Activated CD8-positive, alpha-beta T cell treated with anti-CD3 and anti-CD28 coated beads for 36 hours (primary cell): ENCODE results near the gene SESTD1. TPM values are rescaled to one million over a fixed set of nuclear protein-coding genes. Genes with fewer than 3 reads are reported as not detected.
"Not testable (repeated sequence)": the region's sequence is repeated elsewhere in the genome, so short reads cannot be mapped to it uniquely, and the experiment has no call there.

Source experiments
- ATAC-seq: fragments of 200-7000 bp; cut with Tn5 transposase; one replicate; pipeline ENCODE4 v1.10.0; 2021; ENCODE audit warnings: mild to moderate bottlenecking, moderate library complexity
- CTCF ChIA-PET: fragments of 350-600 bp; sonication (Branson Sonifier 250); formaldehyde crosslinking; loops from one replicate; lab custom pipeline; 2021; ENCODE audit warnings: antibody characterized with exemption; lab: Charles Lee
- POLR2A ChIA-PET: fragments of 350-600 bp; sonication (Branson Sonifier 250); formaldehyde crosslinking; loops from one replicate; lab custom pipeline; 2021; ENCODE audit warnings: antibody characterized with exemption; lab: Charles Lee
- DNase-seq: peaks from one replicate; pipeline ENCODE4 v3.0.0-alpha.2; 2020
- H3K27ac Mint-ChIP-seq: one replicate; pipeline ENCODE4 v1.8.0; 2021; ENCODE audit warnings: mild to moderate bottlenecking, mixed read lengths
- H3K27me3 Mint-ChIP-seq: one replicate; pipeline ENCODE4 v1.8.0; 2021; ENCODE audit warnings: mixed read lengths
- H3K36me3 Mint-ChIP-seq: one replicate; pipeline ENCODE4 v1.8.0; 2021; ENCODE audit warnings: low read depth, mixed read lengths
- H3K4me1 Mint-ChIP-seq: one replicate; pipeline ENCODE4 v1.8.0; 2021; ENCODE audit warnings: low read depth, mixed read lengths
- H3K4me3 Mint-ChIP-seq: one replicate; pipeline ENCODE4 v1.8.0; 2021; ENCODE audit warnings: mild to moderate bottlenecking, moderate library complexity, mixed read lengths
- H3K9me3 Mint-ChIP-seq: one replicate; pipeline ENCODE4 v1.8.0; 2021; ENCODE audit warnings: mixed read lengths
- intact Hi-C: fragments of 100-400 bp; cut with micrococcal nuclease; formaldehyde crosslinking; loops from one replicate; pipeline ENCODE4 v1.10.0; 2022
- total RNA-seq, 2 experiments: library from RNA; stranded (reverse); gene quantifications; one replicate each; pipeline ENCODE4 v1.2.3, GENCODE V29; 2021
- TF ChIP-seq, protein P1 (sequence below): fragments of 200-600 bp; IDR thresholded peaks from one replicate; pipeline ENCODE4 v1.8.0; 2022; ENCODE audit warnings: antibody characterized with exemption, mild to moderate bottlenecking

Gene SESTD1
- total RNA-seq, 2 experiments from 2014 or later = 2.6 to 5.6 TPM

- Mint-ChIP-seq H3K9me3 (no peaks in the 10 kb centered on the region), H3K27me3 (no peaks in the 10 kb centered on the region), H3K4me3 (no peak overlapping the region), H3K4me1 (no peaks in the 10 kb centered on the region), H3K36me3 (no peaks in the 10 kb centered on the region), H3K27ac (no peak overlapping the region)
- DNase-seq (no peak), ATAC-seq (no peak)
- ChIA-PET CTCF (no interaction called here), POLR2A (no interaction called here)
- TF ChIP-seq, protein P1, sequence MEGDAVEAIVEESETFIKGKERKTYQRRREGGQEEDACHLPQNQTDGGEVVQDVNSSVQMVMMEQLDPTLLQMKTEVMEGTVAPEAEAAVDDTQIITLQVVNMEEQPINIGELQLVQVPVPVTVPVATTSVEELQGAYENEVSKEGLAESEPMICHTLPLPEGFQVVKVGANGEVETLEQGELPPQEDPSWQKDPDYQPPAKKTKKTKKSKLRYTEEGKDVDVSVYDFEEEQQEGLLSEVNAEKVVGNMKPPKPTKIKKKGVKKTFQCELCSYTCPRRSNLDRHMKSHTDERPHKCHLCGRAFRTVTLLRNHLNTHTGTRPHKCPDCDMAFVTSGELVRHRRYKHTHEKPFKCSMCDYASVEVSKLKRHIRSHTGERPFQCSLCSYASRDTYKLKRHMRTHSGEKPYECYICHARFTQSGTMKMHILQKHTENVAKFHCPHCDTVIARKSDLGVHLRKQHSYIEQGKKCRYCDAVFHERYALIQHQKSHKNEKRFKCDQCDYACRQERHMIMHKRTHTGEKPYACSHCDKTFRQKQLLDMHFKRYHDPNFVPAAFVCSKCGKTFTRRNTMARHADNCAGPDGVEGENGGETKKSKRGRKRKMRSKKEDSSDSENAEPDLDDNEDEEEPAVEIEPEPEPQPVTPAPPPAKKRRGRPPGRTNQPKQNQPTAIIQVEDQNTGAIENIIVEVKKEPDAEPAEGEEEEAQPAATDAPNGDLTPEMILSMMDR = no peak
- intact Hi-C loops = no loop called here
Observed at GRCh38 chr2:179222076-179222475, 42.6 kb downstream of the SESTD1 start.

GRCh38 chr2:179218848-179219594 lies 45.6 kb downstream of the SESTD1 start:
- H3K36me3 Mint-ChIP-seq = no peaks in the 10 kb centered on the region

GRCh38 chr2:179214671-179215070 lies 50.0 kb downstream of the SESTD1 start:
- H3K36me3 Mint-ChIP-seq, CTCF ChIA-PET, intact Hi-C loops, H3K4me3 Mint-ChIP-seq, POLR2A ChIA-PET, H3K27ac Mint-ChIP-seq, H3K9me3 Mint-ChIP-seq, H3K4me1 Mint-ChIP-seq, DNase-seq, H3K27me3 Mint-ChIP-seq, ATAC-seq: not testable (repeated sequence)

More at GRCh38 chr2:179218848-179219594, 45.6 kb downstream of the SESTD1 start:
- ATAC-seq (peak; percentile 58), DNase-seq (peak; percentile 70)
- POLR2A ChIA-PET = no interaction called here
- Mint-ChIP-seq H3K4me1 (no peaks in the 10 kb centered on the region), H3K27ac (no peak overlapping the region), H3K9me3 (no peaks in the 10 kb centered on the region), H3K4me3 (no peak overlapping the region), H3K27me3 (peaks cover 4% of the 10 kb centered on the region)
- CTCF ChIA-PET = interaction anchor here (0.6 to 1.9 kb wide), 18 partner anchors 8 to 222 kb away, joined by 3 to 10 read pairs (median 3); no protein-coding TSS in a partner anchor
- TF ChIP-seq, protein P1 = peak; percentile 94
- intact Hi-C loops = loop anchor here (2.0 kb wide), 1 partner anchor 222 kb away; no protein-coding TSS in a partner anchor

- ATAC-seq (no peak), DNase-seq (no peak)
- H3K4me3 Mint-ChIP-seq = no peak overlapping the region
- TF ChIP-seq, protein P1 = no peak
- H3K36me3 Mint-ChIP-seq = no peaks in the 10 kb centered on the region
- CTCF ChIA-PET = no interaction called here
- intact Hi-C loops = no loop called here
- POLR2A ChIA-PET = no interaction called here
- no peaks in the 10 kb centered on the region for H3K4me1 Mint-ChIP-seq
- peaks cover 4% of the 10 kb centered on the region for H3K27me3 Mint-ChIP-seq
- peaks cover 3% of the 10 kb centered on the region for H3K9me3 Mint-ChIP-seq
- H3K27ac Mint-ChIP-seq = no peak overlapping the region
Observed at GRCh38 chr2:179211355-179211754, 53.3 kb downstream of the SESTD1 start.

DNA sequence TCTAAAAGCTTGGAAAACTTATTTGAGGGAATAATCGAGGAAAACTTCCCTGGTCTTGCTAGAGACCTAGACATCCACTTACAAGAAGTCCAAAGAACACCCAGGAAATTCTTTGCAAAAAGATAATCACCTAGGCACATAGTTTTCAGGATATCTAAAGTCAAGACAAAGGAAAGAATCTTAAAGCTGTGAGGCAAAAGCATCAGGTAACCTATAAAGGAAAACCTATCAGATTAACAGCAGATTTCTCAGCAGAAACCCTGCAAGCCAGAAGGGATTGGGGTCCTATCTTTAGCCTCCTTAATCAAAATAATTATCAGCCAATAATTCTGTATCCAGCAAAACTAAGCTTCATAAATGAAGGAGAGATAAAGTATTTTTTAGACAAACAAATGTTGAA lies 56.4 kb downstream of the SESTD1 start:
- H3K9me3 Mint-ChIP-seq, DNase-seq, H3K36me3 Mint-ChIP-seq, ATAC-seq, H3K27me3 Mint-ChIP-seq, H3K27ac Mint-ChIP-seq, CTCF ChIA-PET, H3K4me3 Mint-ChIP-seq, POLR2A ChIA-PET, H3K4me1 Mint-ChIP-seq, intact Hi-C loops: not testable (repeated sequence)

GRCh38 chr2:179207047-179207446 lies 57.6 kb downstream of the SESTD1 start:
- TF ChIP-seq, protein P1 = no peak
- no peak overlapping the region for H3K4me3 Mint-ChIP-seq
- H3K36me3 Mint-ChIP-seq = no peaks in the 10 kb centered on the region
- CTCF ChIA-PET = no interaction called here
- ATAC-seq (no peak), DNase-seq (no peak)
- intact Hi-C loops = no loop called here
- H3K27ac Mint-ChIP-seq = no peak overlapping the region
- peaks cover 9% of the 10 kb centered on the region for H3K9me3 Mint-ChIP-seq
- POLR2A ChIA-PET = no interaction called here
- H3K4me1 Mint-ChIP-seq = no peaks in the 10 kb centered on the region
- H3K27me3 Mint-ChIP-seq = no peaks in the 10 kb centered on the region
